ENCODE data around the gene CCDC80.

Gene CCDC80

DNA sequence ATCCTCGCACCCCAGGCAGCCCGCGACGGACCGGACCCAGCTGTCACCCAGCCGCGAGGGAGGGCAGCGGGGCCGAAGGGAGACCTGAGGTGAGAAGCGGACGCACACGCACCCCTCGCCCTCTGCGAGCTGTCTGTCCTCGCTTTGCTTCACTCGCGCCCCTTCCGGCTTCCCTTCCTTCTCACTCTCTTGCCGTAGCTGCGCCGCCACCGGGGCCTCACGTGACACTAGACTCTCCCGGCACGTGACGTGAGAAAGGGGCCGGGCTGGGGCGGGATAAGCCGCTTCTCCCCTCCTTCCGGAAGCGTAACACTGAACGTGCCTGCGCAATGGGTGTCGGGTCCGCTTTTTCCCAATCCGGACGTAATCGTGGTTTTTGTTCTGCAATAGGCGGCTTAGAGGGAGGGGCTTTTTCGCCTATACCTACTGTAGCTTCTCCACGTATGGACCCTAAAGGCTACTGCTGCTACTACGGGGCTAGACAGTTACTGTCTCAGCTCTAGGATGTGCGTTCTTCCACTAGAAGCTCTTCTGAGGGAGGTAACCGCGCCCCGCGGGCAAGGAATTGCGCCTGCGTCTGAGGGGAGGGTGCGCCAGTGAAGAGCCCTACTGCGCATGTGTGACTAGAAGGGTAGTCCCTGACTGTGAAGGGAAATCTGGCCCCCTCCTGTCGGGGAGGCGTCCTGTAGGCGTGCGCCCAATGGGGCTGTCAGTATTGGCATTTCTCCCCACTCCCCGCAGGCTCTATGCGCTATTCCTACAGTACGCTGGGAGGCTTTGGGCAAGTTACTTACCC lies 79.0 kb downstream of the CCDC80 start, which contains the start of the genes ATG3 and SLC35A5:
Gene ATG3, minus strand, starts transcription at position 229 of the 796 bp plus-strand sequence. CDS start 434 bp downstream, outside the sequence.
Gene SLC35A5, plus strand, starts transcription at position 312 of the 796 bp plus-strand sequence. CDS start 1,359 bp downstream, outside the sequence.
- TF ChIP-seq CTCF (IDR thresholded peaks at IDR 0.05; ENCODE audit: control extremely low read depth, extremely low read depth, low read depth, missing control alignments): no peak

DNA sequence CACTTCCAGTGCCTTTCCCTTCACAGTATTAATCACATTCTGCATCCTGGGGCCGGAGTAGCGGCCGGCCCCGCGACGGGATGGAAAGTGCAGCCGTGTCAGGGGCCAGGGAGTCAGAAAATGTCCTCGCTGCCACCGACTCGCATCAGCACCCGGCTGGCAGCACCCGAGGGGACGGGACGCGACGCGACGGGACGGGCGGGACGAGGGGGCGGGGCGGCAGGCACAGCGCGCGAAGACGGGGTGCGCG lies 79.5 kb downstream of the CCDC80 start:
- CTCF ChIA-PET: interaction anchor here (0.7 to 1.5 kb wide), 7 partner anchors 11 to 450 kb away, joined by 3 read pairs; partner anchors contain the start of genes CD200 and SLC9C1
- no peak for TF ChIP-seq CTCF (IDR thresholded peaks at IDR 0.05; ENCODE audit: control extremely low read depth, extremely low read depth, low read depth, missing control alignments)
- DNase-seq (ENCODE audit: extremely low spot score): peak; percentile 74
- POLR2A ChIA-PET: interaction anchor here (1.5 kb wide), 1 partner anchor 428 kb away, joined by 4 read pairs; no protein-coding TSS in a partner anchor

More for the DNA sequence above, 79.0 kb downstream of the CCDC80 start, which contains the start of the genes ATG3 and SLC35A5:
- CTCF ChIA-PET: interaction anchor here (0.7 to 1.5 kb wide), 9 partner anchors 11 to 450 kb away, joined by 3 read pairs; partner anchors contain the start of genes CD200 and SLC9C1
- peak; percentile 94 for DNase-seq (ENCODE audit: extremely low spot score)
- POLR2A ChIA-PET: interaction anchor here (0.5 to 1.5 kb wide), 3 partner anchors 63 to 428 kb away, joined by 3 to 5 read pairs (median 4); partner anchors contain the start of genes BTLA and CD200

DNA sequence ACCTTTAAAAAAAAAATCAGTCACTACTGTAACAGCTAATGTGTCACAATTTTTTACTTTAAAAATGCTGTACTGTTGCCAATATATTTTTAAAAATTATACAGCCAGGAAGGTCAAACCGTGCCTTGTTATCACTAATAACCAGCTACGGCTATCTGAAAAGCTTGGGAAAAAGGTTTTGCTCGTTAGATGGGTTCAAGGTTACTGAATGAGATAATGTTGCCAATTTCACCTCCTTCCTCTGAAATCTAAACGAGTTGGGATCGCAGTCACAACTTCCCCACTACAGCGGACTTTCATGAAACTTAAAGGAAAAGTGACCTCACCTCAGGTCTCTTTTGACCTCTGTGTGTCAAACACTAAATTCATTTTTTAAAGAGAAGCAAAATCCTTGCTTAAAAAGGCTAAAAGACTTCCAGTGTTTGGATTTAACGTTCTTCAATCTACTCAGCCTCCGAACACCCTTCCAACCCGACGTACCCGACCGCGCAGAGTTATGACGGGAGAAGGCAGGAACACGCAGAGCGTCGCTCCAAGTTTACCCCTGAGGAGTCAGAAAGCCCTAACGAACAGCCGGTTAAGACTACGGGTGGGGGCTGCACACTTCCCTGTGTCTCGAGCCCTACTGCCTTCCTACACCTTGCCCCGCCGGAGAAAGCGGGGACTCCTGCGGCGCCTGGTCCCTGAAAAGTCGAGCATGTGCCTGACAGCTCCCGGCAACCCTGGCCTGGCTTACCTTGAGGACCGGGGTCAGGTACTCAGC lies 80.0 kb downstream of the CCDC80 start:
- ChIA-PET POLR2A (interaction anchor here (1.5 kb wide), 1 partner anchor 427 kb away, joined by 4 read pairs; no protein-coding TSS in a partner anchor), CTCF (interaction anchor here (0.9 to 1.4 kb wide), 4 partner anchors 9 to 449 kb away, joined by 3 read pairs; no protein-coding TSS in a partner anchor)
- TF ChIP-seq CTCF (IDR thresholded peaks at IDR 0.05; ENCODE audit: control extremely low read depth, extremely low read depth, low read depth, missing control alignments): no peak
- peak; percentile 46 for DNase-seq (ENCODE audit: extremely low spot score)

GRCh38 chr3:112560307-112560706 lies 80.6 kb downstream of the CCDC80 start:
- POLR2A ChIA-PET: no interaction called here
- DNase-seq (ENCODE audit: extremely low spot score): no peak
- TF ChIP-seq CTCF (IDR thresholded peaks at IDR 0.05; ENCODE audit: control extremely low read depth, extremely low read depth, low read depth, missing control alignments): no peak
- CTCF ChIA-PET: interaction anchor here (0.9 to 1.0 kb wide), 2 partner anchors 8 to 267 kb away, joined by 3 read pairs; no protein-coding TSS in a partner anchor

GRCh38 chr3:112557976-112558375 lies 83.0 kb downstream of the CCDC80 start:
- no peak for TF ChIP-seq CTCF (IDR thresholded peaks at IDR 0.05; ENCODE audit: control extremely low read depth, extremely low read depth, low read depth, missing control alignments)
- POLR2A ChIA-PET: no interaction called here
- CTCF ChIA-PET: interaction anchor here (1.1 kb wide), 1 partner anchor 9 kb away, joined by 3 read pairs; no protein-coding TSS in a partner anchor
- DNase-seq (ENCODE audit: extremely low spot score): no peak

All from GM10248 (cell line).